ENCODE data around the gene IZUMO4. TPM values are rescaled to one million over a fixed set of nuclear protein-coding genes. Genes with fewer than 3 reads are reported as not detected.
"Not testable (repeated sequence)": the region's sequence is repeated elsewhere in the genome, so short reads cannot be mapped to it uniquely, and the experiment has no call there.

The IZUMO4 gene
- total RNA-seq, 1 donor from 2014 or later: 37.8 TPM

GRCh38 chr19:2077833-2078619 is 18.7 kb upstream of the IZUMO4 start:
- no peak for DNase-seq (ENCODE audit: low spot score)
- ATAC-seq: no peak
- intact Hi-C loops (cut with DNase I): loop anchor here (5.0 kb wide), 1 partner anchor 61 kb away; the partner anchor contains the start of gene BTBD2

- DNase-seq (ENCODE audit: low spot score) (no peak), ATAC-seq (no peak)
- intact Hi-C loops (cut with DNase I): loop anchor here (5.0 kb wide), 1 partner anchor 62 kb away; the partner anchor contains the start of gene BTBD2
These were observed 17.4 kb upstream of the IZUMO4 start for GRCh38 chr19:2079076-2079864.

- no peak for DNase-seq (ENCODE audit: low spot score)
- peak; percentile 6 for ATAC-seq
- intact Hi-C loops (cut with DNase I): loop anchor here (5.0 kb wide), 1 partner anchor 63 kb away; the partner anchor contains the start of gene BTBD2
These were observed 16.8 kb upstream of the IZUMO4 start for GRCh38 chr19:2079865-2080301.

- DNase-seq (ENCODE audit: low spot score): no peak
- ATAC-seq: no peak
These were observed 16.3 kb upstream of the IZUMO4 start for GRCh38 chr19:2080336-2080988.

GRCh38 chr19:2081873-2082810 is 14.6 kb upstream of the IZUMO4 start:
- DNase-seq (ENCODE audit: low spot score) (no peak), ATAC-seq (no peak)
- intact Hi-C loops (cut with DNase I): no loop called here

More at GRCh38 chr19:2080336-2080988, 16.3 kb upstream of the IZUMO4 start:
- intact Hi-C loops (cut with DNase I): no loop called here

GRCh38 chr19:2083174-2083854 is 13.4 kb upstream of the IZUMO4 start:
- ATAC-seq (peak; percentile 21), DNase-seq (ENCODE audit: low spot score) (no peak)
- intact Hi-C loops (cut with DNase I): no loop called here

- intact Hi-C loops (cut with DNase I): no loop called here
- ATAC-seq: peak; percentile 34
- no peak for DNase-seq (ENCODE audit: low spot score)
These were observed 11.6 kb upstream of the IZUMO4 start for GRCh38 chr19:2084993-2085720.

GRCh38 chr19:2086695-2087620 is 9.8 kb upstream of the IZUMO4 start:
- DNase-seq (ENCODE audit: low spot score); ATAC-seq; intact Hi-C loops (cut with DNase I): not testable (repeated sequence)

GRCh38 chr19:2087621-2088100 is 9.1 kb upstream of the IZUMO4 start:
- no peak for ATAC-seq

GRCh38 chr19:2089001-2089711 is 7.6 kb upstream of the IZUMO4 start:
- ATAC-seq: no peak
- peak; percentile 59 for DNase-seq (ENCODE audit: low spot score)
- intact Hi-C loops (cut with DNase I): no loop called here

More at GRCh38 chr19:2087621-2088100, 9.1 kb upstream of the IZUMO4 start:
- no peak for DNase-seq (ENCODE audit: low spot score)
- intact Hi-C loops (cut with DNase I): no loop called here

GRCh38 chr19:2089727-2090053 is 7.0 kb upstream of the IZUMO4 start:
- no peak for DNase-seq (ENCODE audit: low spot score)
- ATAC-seq: no peak
- intact Hi-C loops (cut with DNase I): no loop called here

GRCh38 chr19:2091926-2092525 is 4.7 kb upstream of the IZUMO4 start:
- ATAC-seq; intact Hi-C loops (cut with DNase I); DNase-seq (ENCODE audit: low spot score): not testable (repeated sequence)

- DNase-seq (ENCODE audit: low spot score) (no peak), ATAC-seq (peak; percentile 57)
- intact Hi-C loops (cut with DNase I): no loop called here
These were observed 658 bp upstream of the IZUMO4 start, which contains the start of gene MOB3A for GRCh38 chr19:2096034-2096479. Gene MOB3A (minus strand): TSS chr19:2096326. CDS start chr19:2078560, 17,766 bp downstream.

- ATAC-seq (peak; percentile 4), DNase-seq (ENCODE audit: low spot score) (no peak)
- intact Hi-C loops (cut with DNase I): no loop called here
These were observed 629 bp downstream of the IZUMO4 start for GRCh38 chr19:2097203-2097885.
